Left lung (tissue), 10 donors: ENCODE measurements around the gene ZNF117. TPM values are rescaled to one million over a fixed set of nuclear protein-coding genes. Genes with fewer than 3 reads are reported as not detected.
"Not testable (repeated sequence)": the region's sequence is repeated elsewhere in the genome, so short reads cannot be mapped to it uniquely, and the experiment has no call there.

Experiments used
- ATAC-seq: fragments of 200-7000 bp; cut with Tn5 transposase; one replicate; pipeline ENCODE4 v1.9.1; 2020; ENCODE audit warnings: moderate library complexity
- DNase-seq, 4 donors: peaks; one replicate each; pipeline ENCODE4 v3.0.0-alpha.2; 2013 to 2020
- H3K27ac ChIP-seq, 2 donors: fragments of 200-600 bp; sonication (generic) in 1 of 2; one replicate each; pipeline versions ENCODE4 v1.5.0 to v1.8.0; 2020 to 2021
- H3K27me3 ChIP-seq, 2 donors: fragments of 200-600 bp; sonication (generic) in 1 of 2; one replicate each; pipeline versions ENCODE4 v1.5.0 to v1.8.0; 2020 to 2021
- H3K36me3 ChIP-seq, 2 donors: fragments of 200-600 bp; sonication (generic) in 1 of 2; one replicate each; pipeline versions ENCODE4 v1.5.0 to v1.8.0; 2020 to 2021
- H3K4me1 ChIP-seq, 2 donors: fragments of 200-600 bp; one replicate each; pipeline ENCODE4 v1.8.0; 2021
- H3K4me3 ChIP-seq, 2 donors: fragments of 200-600 bp; sonication (generic) in 1 of 2; one replicate each; pipeline versions ENCODE4 v1.5.0 to v1.8.0; 2020 to 2021; ENCODE audit warnings: mild to moderate bottlenecking in 1 of 2
- H3K9me3 ChIP-seq, 2 donors: fragments of 200-600 bp; sonication (generic) in 1 of 2; one replicate each; pipeline versions ENCODE4 v1.5.0 to v1.8.0; 2020 to 2021
- intact Hi-C, 2 donors: fragments of 100-400 bp; cut with DNase I; formaldehyde crosslinking; loops; one replicate each; pipeline versions ENCODE4 v1.11.2 to v1.14.2; 2022
- polyA plus RNA-seq, 6 donors: library from polyadenylated mRNA; unstranded; fragments of 120-200 nt; gene quantifications; one replicate each; pipeline ENCODE4 v1.2.1, GENCODE V29; 2013; ENCODE audit not compliant: insufficient read length in 6 of 6
- total RNA-seq, 2 donors: library from RNA; stranded (reverse); fragmentation: NEBNext Ultra II Directional; extraction: Animal tissue kit (Norgen Biotek cat#: 25700); gene quantifications; one replicate each; pipeline ENCODE4 v1.2.1, GENCODE V29; 2021
- TF ChIP-seq, protein P1 (sequence below), 2 donors: fragments of 200-600 bp; sonication (generic) in 1 of 2; IDR thresholded peaks; one replicate each; pipeline versions ENCODE4 v1.5.0 to v1.8.0; 2021; ENCODE audit warnings: antibody characterized with exemption in 2 of 2
- donor health status: DM: no; HTN: yes; CAD: no.
- donor health status: DM: no; HTN: no; CAD: no.

The ZNF117 gene
- total and polyA plus RNA-seq, 8 donors = 13.3 to 78.6 (median 62.6) TPM

DNA sequence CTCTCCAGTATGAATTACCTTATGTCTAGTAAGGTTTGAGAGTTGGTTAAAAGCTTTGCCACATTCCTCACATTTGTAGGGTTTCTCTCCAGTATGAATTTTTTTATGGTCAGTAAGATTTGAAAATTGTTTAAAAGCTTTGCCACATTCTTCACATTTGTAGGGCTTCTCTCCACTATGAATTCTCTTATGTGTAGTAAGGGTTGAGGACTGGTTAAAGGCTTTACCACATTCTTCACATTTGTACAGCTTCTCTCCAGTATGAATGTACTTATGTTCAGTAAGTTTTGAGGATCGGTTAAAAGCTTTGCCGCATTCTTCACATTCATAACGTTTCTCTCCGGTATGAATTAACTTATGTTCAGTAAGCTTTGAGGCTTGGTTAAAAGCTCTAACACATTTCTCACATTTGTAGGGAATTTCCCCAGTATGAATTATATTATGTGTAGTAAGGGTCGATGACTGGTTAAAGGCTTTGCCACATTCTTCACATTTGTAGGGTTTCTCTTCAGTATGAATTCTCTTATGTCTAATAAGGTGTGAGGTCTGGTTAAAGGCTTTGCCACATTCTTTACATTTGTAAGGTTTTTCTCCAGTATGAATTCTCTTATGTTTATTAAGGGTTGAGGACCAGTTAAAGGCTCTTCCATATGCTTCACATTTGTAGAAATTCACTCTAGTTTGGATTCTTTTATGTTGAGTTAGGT is 12.2 kb downstream of the ZNF117 start:
- ATAC-seq = no peak
- TF ChIP-seq, protein P1, sequence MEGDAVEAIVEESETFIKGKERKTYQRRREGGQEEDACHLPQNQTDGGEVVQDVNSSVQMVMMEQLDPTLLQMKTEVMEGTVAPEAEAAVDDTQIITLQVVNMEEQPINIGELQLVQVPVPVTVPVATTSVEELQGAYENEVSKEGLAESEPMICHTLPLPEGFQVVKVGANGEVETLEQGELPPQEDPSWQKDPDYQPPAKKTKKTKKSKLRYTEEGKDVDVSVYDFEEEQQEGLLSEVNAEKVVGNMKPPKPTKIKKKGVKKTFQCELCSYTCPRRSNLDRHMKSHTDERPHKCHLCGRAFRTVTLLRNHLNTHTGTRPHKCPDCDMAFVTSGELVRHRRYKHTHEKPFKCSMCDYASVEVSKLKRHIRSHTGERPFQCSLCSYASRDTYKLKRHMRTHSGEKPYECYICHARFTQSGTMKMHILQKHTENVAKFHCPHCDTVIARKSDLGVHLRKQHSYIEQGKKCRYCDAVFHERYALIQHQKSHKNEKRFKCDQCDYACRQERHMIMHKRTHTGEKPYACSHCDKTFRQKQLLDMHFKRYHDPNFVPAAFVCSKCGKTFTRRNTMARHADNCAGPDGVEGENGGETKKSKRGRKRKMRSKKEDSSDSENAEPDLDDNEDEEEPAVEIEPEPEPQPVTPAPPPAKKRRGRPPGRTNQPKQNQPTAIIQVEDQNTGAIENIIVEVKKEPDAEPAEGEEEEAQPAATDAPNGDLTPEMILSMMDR (IDR thresholded peaks at IDR 0.05) = no peak
- Histone ChIP-seq H3K27me3 (no peaks in the 10 kb centered on the region), H3K9me3 (peaks cover 3 to 100% of the 10 kb centered on the region in 2 donors), H3K4me1 (no peaks in the 10 kb centered on the region), H3K27ac (no peak overlapping the region), H3K4me3 (no peak overlapping the region), H3K36me3 (peaks cover 6 to 57% of the 10 kb centered on the region in 2 donors)
- no peak for DNase-seq
- intact Hi-C loops = no loop called here

- H3K27ac ChIP-seq = no peak overlapping the region
- TF ChIP-seq, protein P1 (IDR thresholded peaks at IDR 0.05) = no peak
- DNase-seq (no peak), ATAC-seq (no peak)
- no peaks in the 10 kb centered on the region for H3K4me1 ChIP-seq
- H3K9me3 ChIP-seq = peaks cover 0 to 33% of the 10 kb centered on the region in 2 donors
- intact Hi-C loops = no loop called here
- H3K27me3 ChIP-seq = no peaks in the 10 kb centered on the region
- no peaks in the 10 kb centered on the region for H3K36me3 ChIP-seq
- H3K4me3 ChIP-seq = no peak overlapping the region
Observed at GRCh38 chr7:64965594-64965993, 25.2 kb downstream of the ZNF117 start.

DNA sequence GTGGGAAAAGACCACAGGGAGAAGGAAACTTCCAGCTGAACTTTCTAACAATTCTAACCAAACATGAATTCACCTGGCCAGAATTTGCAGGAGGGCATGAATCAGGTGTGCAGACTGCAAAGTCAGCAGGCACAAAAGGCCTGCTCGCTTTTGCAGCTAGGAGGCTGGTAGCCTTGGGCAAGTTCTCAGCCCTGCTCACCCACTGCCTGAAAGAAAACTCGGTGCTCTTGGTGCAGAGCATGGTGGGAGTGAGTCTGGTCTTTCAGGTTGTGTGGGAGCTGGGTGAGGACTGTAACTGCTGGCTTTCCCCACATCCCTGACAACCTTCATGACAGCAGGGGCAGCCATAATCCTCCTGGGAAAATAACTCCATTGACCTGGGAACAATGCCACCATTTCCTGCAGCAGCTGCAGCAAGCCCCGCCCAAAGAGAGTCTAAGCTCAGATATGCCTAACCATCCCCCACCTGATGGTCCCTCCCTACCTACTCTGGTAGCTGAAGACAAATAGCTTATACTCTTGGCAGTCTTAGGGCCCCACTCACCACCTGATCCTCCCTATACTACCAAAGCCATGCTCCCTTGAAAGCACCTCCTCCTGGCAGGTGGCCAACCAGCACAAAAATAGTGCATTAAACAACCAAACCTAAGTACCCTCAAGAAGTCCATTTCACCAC is 31.6 kb downstream of the ZNF117 start:
- ATAC-seq = no peak
- Histone ChIP-seq H3K36me3 (no peaks in the 10 kb centered on the region), H3K9me3 (peaks cover 0 to 6% of the 10 kb centered on the region in 2 donors), H3K4me3 (no peak overlapping the region), H3K4me1 (no peaks in the 10 kb centered on the region), H3K27ac (no peak overlapping the region), H3K27me3 (no peaks in the 10 kb centered on the region)
- no peak for DNase-seq
- TF ChIP-seq, protein P1 (IDR thresholded peaks at IDR 0.05) = no peak
- intact Hi-C loops = no loop called here

DNA sequence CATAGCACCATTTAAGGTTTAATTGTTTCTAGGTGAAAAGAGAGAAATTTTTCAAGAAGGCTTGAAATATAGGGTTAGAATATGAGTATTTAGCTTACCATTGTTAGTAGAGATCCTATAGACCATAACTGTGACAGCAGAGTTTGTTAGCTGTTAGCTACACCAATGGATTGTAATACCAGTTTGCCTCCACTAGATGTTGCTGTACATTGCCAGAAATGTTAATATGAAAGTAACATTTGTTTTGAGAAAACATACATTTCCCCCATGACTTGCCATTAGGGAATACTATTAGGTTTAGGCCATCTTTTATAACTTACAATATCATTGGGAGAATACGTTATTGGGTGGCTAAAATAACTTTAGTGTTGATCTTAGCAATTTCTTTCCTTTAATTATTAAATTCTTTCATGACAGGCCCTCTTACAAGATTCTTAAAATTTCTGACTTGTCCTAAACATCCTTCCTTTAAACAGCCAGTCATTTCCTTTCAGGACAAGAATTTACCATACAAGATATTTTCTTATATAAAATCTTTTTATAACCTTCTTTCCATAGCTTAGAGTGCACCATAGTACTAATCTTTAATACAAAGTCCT is 39.5 kb downstream of the ZNF117 start:
- TF ChIP-seq, protein P1 (IDR thresholded peaks at IDR 0.05) = peak; percentile 81
- no peak overlapping the region for H3K27ac ChIP-seq
- intact Hi-C loops = loop anchor here in 1 of 2 donors (5.0 kb wide), 1 partner anchor 356 kb away; no protein-coding TSS in a partner anchor
- peak in 2 of 4 donors; percentile 35 to 54 for DNase-seq
- peaks cover 10 to 34% of the 10 kb centered on the region in 2 donors for H3K27me3 ChIP-seq
- H3K4me3 ChIP-seq = no peak overlapping the region
- no peaks in the 10 kb centered on the region for H3K9me3 ChIP-seq
- ATAC-seq = peak; percentile 91
- H3K4me1 ChIP-seq = peaks cover 4 to 9% of the 10 kb centered on the region in 2 donors
- no peaks in the 10 kb centered on the region for H3K36me3 ChIP-seq

GRCh38 chr7:64950673-64951072 is 40.2 kb downstream of the ZNF117 start:
- not testable (repeated sequence) for H3K9me3 ChIP-seq

DNA sequence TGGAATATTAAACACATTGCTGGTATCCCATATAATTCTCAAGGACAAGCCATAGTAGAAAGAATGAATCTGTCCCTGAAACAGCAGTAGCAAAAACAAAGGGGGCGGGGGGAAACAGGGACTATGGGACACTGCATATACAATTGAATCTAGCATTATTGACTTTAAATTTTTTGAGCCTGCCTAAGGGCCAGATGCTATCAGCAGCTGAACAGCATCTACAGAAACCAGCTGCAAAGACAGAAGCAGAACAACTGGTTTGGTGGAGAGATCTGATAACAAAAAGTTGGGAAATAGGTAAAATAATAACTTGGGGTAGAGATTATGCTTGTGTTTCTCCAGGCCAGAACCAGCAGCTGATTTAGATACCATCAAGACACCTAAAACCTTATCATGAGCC is 42.1 kb downstream of the ZNF117 start:
- H3K4me1 ChIP-seq, ATAC-seq, H3K27ac ChIP-seq, H3K4me3 ChIP-seq, intact Hi-C loops, H3K36me3 ChIP-seq, DNase-seq, H3K9me3 ChIP-seq: not testable (repeated sequence)
- peaks cover 10 to 55% of the 10 kb centered on the region in 2 donors for H3K27me3 ChIP-seq

More at GRCh38 chr7:64950673-64951072, 40.2 kb downstream of the ZNF117 start:
- intact Hi-C loops = loop anchor here in 1 of 2 donors (5.0 kb wide), 1 partner anchor 357 kb away; no protein-coding TSS in a partner anchor
- peaks cover 10 to 41% of the 10 kb centered on the region in 2 donors for H3K27me3 ChIP-seq
- H3K4me1 ChIP-seq, DNase-seq, H3K36me3 ChIP-seq, H3K4me3 ChIP-seq, H3K27ac ChIP-seq: not testable (repeated sequence)
- ATAC-seq = peak; percentile 58
